ENCODE results near the gene EPHB1. TPM values are rescaled to one million over a fixed set of nuclear protein-coding genes. Genes with fewer than 3 reads are reported as not detected.

The EPHB1 gene
- total RNA-seq, 1 experiment from 2014 or later = 0.86 TPM

- ChIA-PET RAD21 (ENCODE audit: low non-redundant PET in 1 of 2, low total read pairs in 2 of 2, uncharacterized antibody in 2 of 2, unreplicated experiment in 2 of 2) (no interaction called here), CTCF (no interaction called here), POLR2A (no interaction called here)
- Histone ChIP-seq H3K4me1 (ENCODE audit: control insufficient read depth in 1 of 2, insufficient read depth in 2 of 2, low read length in 2 of 2) (no peaks in the 10 kb centered on the region), H3K27me3 (ENCODE audit: insufficient read depth, low read length) (no peaks in the 10 kb centered on the region), H2AFZ (ENCODE audit: low read depth, low read length, poor library complexity, severe bottlenecking) (no peak overlapping the region), H3K4me2 (ENCODE audit: low read length) (no peak overlapping the region), H4K20me1 (ENCODE audit: insufficient read depth) (no peaks in the 10 kb centered on the region), H3K4me3 (replicated peaks in 1 of 2; ENCODE audit: low read depth in 1 of 2, low read length in 2 of 2) (no peak overlapping the region), H3K9me2 (ENCODE audit: insufficient read depth) (no peaks in the 10 kb centered on the region), H3K79me2 (ENCODE audit: insufficient read depth, low read length) (no peaks in the 10 kb centered on the region), H3K9me3 (ENCODE audit: control insufficient read depth in 1 of 2, insufficient read depth in 1 of 2, low read depth in 1 of 2, low read length in 2 of 2) (no peaks in the 10 kb centered on the region), H3K27ac (ENCODE audit: low read depth, low read length) (no peak overlapping the region), H3K36me3 (ENCODE audit: control insufficient read depth in 1 of 2, insufficient read depth in 2 of 2, low read length in 2 of 2) (no peaks in the 10 kb centered on the region), H3K9ac (ENCODE audit: low read length) (no peak overlapping the region)
- intact Hi-C loops (cut with micrococcal nuclease) = loop anchor here (2.0 kb wide), 1 partner anchor 18 kb away; no protein-coding TSS in a partner anchor
- ATAC-seq (no peak), DNase-seq (ENCODE audit: low read depth, low spot score) (no peak)
- TF ChIP-seq ZNF274 (IDR thresholded peaks at IDR 0.05; ENCODE audit: low read depth, low read length) = no peak
- peak; percentile 32 for TF ChIP-seq TCF7L2 (IDR thresholded peaks at IDR 0.05; ENCODE audit: borderline replicate concordance, extremely low read depth, insufficient read depth, insufficient read length)
- peak; percentile 87 for TF ChIP-seq REST (IDR thresholded peaks at IDR 0.05; ENCODE audit: low read depth)
- no peak for TF ChIP-seq SIN3A (IDR thresholded peaks at IDR 0.05; ENCODE audit: low read depth)
- BruUV-seq (replicated peaks) = no TSS peak
Observed at GRCh38 chr3:135106445-135106844, 311.4 kb downstream of the EPHB1 start.

GRCh38 chr3:135107043-135107442, 312.0 kb downstream of the EPHB1 start:
- H2AFZ ChIP-seq (ENCODE audit: low read depth, low read length, poor library complexity, severe bottlenecking) = no peak overlapping the region
- RAD21 ChIA-PET (ENCODE audit: low non-redundant PET in 1 of 2, low total read pairs in 2 of 2, uncharacterized antibody in 2 of 2, unreplicated experiment in 2 of 2) = no interaction called here
- TF ChIP-seq ATF3 (IDR thresholded peaks at IDR 0.05) (no peak), MAX (IDR thresholded peaks at IDR 0.05) (no peak), TCF7L2 (IDR thresholded peaks at IDR 0.05; ENCODE audit: borderline replicate concordance, extremely low read depth, insufficient read depth, insufficient read length) (no peak), SIN3A (IDR thresholded peaks at IDR 0.05; ENCODE audit: low read depth) (no peak), SP1 (IDR thresholded peaks at IDR 0.05; ENCODE audit: low read depth) (no peak), CEBPB (IDR thresholded peaks at IDR 0.05; ENCODE audit: low read depth) (no peak), ZBTB33 (IDR thresholded peaks at IDR 0.05; ENCODE audit: extremely low read depth, insufficient replicate concordance, low read length) (no peak), YY1 (IDR thresholded peaks at IDR 0.05; ENCODE audit: extremely low read depth, insufficient replicate concordance, low read depth, low read length) (no peak), CTCF (IDR thresholded peaks at IDR 0.05 in 2 of 3, conservative IDR thresholded peaks at IDR 0.05 in 1 of 3; ENCODE audit: borderline replicate concordance in 1 of 3, insufficient read depth in 1 of 3, low read depth in 2 of 3, low read length in 2 of 3) (no peak)

More at GRCh38 chr3:135107043-135107442, 312.0 kb downstream of the EPHB1 start:
- intact Hi-C loops (cut with micrococcal nuclease) = loop anchor here (2.0 kb wide), 1 partner anchor 18 kb away; no protein-coding TSS in a partner anchor
- no TSS peak for BruUV-seq (replicated peaks)
- no peak overlapping the region for H3K4me2 ChIP-seq (ENCODE audit: low read length)
- H3K27me3 ChIP-seq (ENCODE audit: insufficient read depth, low read length) = no peaks in the 10 kb centered on the region
- DNase-seq (ENCODE audit: low read depth, low spot score) (no peak), ATAC-seq (no peak)
- no peaks in the 10 kb centered on the region for H3K79me2 ChIP-seq (ENCODE audit: insufficient read depth, low read length)
- no peaks in the 10 kb centered on the region for H3K4me1 ChIP-seq (ENCODE audit: control insufficient read depth in 1 of 2, insufficient read depth in 2 of 2, low read length in 2 of 2)
- ChIA-PET CTCF (no interaction called here), POLR2A (no interaction called here)
- no peaks in the 10 kb centered on the region for H3K9me2 ChIP-seq (ENCODE audit: insufficient read depth)
- no peak overlapping the region for H3K9ac ChIP-seq (ENCODE audit: low read length)
- no peaks in the 10 kb centered on the region for H3K9me3 ChIP-seq (ENCODE audit: control insufficient read depth in 1 of 2, insufficient read depth in 1 of 2, low read depth in 1 of 2, low read length in 2 of 2)
- H3K27ac ChIP-seq (ENCODE audit: low read depth, low read length) = no peak overlapping the region
- no peaks in the 10 kb centered on the region for H3K36me3 ChIP-seq (ENCODE audit: control insufficient read depth in 1 of 2, insufficient read depth in 2 of 2, low read length in 2 of 2)
- no peak overlapping the region for H3K4me3 ChIP-seq (replicated peaks in 1 of 2; ENCODE audit: low read depth in 1 of 2, low read length in 2 of 2)
- H4K20me1 ChIP-seq (ENCODE audit: insufficient read depth) = no peaks in the 10 kb centered on the region

Measured in HCT116 (cell line).